T-helper 22 cell (primary cell): Measurements from ENCODE around the gene TMEM134.

Experiments used
- DNase-seq: peaks from one replicate; pipeline ENCODE4 v3.0.0-alpha.2; 2020; ENCODE audit warnings: low read depth

The TMEM134 gene

DNA sequence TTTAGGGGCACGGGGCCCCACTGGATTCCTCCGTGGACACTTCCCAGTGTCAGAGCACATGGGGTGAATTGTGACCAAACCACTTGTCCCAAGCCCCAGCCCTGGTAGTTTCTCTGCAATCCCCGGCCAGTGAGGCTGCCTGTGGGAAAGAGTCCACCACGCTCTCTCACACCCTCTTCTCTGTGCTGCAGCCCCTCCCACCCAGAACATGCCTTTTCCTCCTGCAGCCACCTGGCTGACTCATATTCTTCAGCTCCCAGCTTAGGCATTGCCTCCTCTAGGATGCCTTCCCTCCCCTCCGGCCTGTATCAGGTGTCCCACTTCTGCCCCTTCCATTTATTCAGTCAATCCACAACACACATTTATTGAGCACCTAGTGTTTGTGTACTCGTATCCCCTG is 46.2 kb downstream of the TMEM134 start:
- DNase-seq, result no peak

DNA sequence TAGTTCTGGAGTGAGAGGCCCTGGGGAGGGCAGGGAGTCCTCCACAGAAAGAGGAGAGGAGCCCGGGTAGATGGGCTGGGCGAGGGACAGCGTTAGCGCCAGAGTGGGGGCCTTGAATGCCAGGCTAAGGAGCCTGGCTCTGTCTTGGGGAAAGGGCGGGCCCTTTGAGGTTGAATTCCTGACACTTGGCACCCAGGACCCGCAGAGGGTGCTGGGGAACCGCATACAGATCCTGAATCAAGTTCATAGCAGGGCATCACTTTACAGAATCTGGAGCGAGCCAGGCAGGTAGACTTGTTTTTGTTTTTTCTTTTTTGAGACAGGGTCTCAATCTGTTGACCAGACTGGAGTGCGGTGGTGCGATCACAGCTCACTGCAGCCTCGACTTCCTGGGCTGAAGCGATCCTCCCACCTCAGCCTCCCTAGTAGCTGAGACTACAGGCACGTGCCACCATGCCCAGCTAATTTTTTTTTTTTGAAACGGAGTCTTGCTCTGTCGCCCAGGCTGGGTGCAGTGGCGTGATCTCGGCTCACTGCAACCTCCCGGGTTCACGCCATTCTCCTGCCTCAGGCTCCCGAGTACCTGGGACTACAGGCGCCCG is 47.5 kb downstream of the TMEM134 start:
- no peak for DNase-seq

DNA sequence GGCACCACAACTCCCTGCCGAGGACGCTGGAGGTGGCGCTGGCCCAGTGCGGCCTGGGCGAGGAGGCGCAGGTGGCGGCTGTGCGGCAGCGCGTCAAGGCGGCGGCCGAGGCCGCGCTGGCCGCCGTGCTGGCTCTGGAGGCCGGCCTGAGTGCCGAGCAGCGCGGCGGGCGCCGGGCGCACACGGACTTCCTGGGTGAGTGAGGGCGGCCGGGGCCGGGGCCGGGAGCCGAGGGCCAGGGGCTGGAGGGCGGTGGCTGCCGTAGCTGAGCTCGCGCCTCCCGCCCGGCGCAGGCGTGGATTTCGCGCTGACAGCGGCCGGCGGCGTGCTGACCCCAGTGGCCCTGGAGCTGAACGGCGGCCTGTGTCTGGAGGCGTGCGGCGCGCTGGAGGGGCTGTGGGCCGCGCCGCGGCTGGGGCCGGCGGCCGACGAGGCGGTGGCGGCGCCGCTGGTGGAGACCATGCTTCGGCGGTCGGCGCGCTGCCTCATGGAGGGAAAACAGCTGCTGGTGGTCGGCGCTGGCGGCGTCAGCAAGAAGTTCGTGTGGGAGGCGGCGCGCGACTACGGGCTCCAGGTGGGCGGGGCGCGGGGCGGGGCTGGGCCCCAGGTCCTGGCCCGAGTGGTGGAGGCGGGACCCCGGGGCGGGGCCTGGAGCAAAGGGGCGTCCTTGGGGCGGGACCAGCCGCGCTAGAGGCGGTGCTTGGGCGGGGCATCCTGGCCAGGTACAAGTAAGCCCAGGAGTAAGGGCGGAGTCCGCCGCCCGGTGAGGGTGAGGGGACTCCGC is 48.2 kb downstream of the TMEM134 start:
- DNase-seq, result peak; percentile 97

DNA sequence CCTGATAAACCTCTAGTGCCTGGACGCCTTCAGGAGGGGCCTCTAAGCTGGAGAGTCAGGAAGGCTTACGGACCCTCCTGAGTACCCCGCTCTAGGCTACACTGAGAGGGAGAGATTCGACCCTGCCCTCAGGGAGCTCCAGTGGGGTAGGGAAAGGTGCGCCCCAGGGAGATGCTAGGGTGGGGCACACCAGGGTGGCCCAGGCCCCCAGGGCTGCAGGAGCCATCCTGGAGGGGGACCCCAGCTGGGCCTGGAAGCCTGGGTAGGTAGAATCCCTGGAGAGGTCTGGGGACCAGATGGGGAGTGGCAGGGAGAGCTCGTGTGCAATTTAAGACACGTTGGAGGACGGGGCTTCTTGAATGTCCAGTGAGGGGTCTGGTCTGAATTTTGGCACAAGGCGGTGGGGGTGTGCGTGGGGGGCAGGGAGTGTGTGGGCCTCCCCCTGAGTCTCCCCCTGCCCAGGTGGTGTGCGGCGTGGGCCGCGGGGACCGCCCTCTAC is 48.9 kb downstream of the TMEM134 start:
- DNase-seq, result no peak

DNA sequence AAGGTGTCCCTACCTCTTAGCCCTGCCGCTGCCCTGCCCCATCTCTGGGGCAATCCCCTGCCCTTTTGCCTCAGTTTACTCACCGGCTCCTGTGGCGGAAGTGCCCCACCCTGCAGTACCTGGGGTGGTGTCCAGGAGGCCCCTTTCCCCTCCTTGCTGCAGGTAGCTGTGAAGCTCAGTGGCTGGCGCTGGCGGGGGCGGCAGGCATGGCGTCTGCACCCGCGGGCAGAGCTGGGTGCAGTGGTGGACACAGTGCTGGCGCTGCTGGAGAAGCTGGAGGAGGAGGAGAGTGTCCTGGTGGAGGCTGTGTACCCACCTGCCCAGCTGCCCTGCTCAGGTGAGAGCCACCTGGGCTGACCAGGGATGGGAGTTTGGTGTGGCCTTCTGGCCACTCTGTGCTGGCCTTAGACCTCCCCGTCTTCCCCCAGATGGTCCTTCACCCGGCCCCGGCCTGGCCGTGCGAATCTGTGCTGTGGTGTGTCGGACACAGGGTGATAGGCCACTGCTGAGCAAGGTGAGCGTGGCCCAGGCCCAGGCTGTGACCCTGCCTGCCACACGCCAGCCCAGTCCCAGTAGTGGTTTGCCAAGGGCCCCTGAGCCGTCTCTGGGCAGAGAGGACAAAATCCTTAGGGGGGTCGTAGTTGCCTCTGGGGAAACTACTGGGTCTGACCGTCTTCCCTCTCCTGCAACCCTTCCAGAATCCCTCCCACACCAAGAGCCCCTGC is 49.6 kb downstream of the TMEM134 start:
- DNase-seq, result no peak

DNA sequence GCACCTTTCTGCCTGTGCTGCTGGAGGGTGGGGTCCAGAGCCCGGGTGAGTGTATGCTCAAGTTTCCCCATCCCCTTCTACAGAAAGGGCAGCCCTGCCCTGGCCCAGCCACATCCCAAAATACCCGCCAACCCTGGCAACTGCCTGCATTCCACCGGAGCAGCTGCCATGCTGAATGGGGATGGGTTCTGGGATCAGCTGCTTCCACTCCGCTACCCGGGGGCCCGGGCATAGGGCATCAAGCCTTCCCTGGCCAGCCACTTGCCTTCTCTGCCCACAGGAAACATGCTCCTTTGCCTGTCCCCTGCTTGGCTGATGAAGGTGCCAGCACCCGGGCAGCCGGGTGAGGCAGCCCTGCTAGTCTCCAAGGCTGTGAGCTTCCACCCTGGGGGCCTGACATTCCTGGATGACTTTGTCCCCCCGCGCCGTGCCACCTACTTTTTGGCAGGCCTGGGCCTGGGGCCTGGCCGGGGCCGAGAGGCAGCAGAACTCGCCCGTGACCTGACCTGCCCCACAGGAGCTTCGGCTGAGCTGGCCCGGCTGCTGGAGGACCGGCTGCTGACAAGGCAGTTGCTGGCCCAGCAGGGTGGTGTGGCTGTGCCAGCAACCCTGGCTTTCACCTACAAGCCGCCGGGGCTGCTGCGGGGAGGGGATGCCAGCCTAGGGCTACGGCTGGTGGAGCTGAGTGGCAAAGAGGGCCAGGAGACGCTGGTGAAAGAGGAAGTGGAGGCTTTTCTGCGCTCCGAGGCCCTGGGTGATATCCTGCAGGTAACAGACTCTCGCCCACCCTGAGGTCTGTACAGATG is 50.4 kb downstream of the TMEM134 start:
- no peak for DNase-seq

DNA sequence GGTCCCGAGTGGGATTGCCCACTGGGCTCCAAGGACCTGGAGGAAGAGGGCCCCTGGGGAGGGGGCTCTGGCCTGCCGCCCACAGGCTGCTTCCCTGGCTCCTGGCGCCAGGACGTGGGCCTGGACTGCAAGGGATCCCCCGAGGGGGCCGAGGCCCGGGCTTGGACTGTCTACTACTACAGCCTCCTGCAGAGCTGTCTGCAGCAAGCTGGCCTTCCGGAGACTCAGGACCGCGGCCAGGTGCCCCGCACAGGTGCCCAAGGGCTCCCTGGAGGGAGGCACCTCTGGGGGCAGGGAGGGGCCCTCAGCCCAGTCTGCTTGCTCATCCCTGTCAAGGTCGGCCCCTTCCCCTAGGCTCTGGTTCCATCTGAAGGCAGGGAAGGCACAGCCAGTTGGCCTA is 51.6 kb downstream of the TMEM134 start:
- no peak for DNase-seq

DNA sequence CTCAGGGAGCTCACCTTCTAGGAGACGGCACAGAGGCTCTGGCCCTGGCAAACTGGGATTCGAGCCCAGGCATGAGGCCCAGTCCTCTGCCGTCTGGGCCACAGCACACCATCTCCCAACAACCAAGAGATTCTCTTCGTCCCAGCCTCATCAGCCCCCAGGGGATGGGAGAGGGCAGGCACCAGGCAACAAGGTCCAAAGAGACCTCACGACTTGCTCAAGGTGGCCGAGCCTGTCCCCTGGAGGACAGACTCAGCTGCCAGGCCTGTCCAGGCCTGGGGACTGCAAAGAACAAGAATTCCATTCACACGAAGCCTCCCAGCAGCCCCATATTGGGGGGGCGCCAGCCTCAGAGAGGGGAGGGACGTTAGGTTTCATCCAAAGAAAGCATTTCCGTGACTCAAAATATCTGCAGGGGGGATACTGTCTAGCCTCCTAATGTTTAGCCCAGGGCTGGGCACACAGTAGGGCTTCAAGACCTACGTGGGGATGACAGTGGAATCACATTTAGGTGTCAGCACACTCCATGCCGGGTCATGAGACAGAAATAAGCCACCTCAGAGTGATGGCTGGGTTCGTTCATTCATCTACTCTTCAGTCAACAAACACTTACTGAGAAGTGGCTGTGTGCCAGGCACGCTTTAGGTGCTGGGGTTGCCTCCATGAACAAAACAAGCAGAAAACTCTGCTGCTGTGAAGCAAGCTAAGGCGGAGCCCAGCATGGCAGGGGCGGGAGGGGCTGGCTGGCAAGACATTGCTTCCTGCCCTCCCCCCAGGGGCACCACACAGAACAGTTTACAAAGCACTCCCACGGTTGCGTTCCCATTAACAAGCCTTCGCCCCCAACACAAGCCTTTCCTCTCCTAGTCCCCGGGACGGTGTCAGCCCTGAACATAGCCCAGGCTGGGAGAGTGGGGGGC is 52.4 kb downstream of the TMEM134 start:
- DNase-seq, result peak; percentile 73

DNA sequence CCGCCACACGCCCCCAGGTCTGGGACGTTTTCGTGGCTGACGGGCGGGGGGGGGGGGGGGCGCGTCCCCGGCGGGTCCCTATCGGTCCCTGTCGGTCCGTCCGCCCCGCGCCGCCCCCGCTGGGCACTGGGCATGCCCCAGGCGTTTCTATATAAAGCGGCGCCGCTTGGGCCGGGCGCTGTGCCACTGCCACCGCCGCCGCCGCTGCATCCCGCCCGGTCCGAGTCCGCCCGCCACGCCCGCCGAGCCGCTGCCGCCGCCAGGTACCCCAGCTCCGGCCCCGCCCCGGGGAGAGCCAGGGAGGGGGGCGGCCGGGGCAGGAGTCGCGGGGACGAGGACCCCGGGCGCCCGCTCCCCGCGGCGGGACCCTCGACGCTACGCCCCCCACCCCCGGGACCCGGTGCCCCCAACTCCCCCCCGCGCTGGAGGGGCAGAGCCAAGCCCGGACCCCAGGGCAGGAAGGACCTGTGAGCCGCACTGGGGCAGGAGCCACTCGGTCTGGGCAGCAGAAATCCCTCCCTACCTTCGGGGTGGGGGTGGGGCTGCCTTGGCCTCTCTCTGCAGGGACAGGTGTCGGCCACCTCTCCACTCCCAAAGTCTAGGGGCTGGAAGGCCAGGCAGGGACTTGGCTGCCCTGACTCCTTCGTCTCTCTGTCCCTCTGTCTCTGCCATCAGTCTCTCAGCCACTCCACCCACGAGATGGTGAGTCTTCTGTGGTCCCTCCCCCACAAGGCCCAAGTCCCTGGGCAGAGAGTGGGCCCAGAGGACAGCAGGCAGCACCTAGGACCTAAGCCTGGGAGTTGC is 53.3 kb downstream of the TMEM134 start, which contains the start of gene CARNS1:
TSS of gene CARNS1 (plus strand) at position 178 of the 804 bp plus-strand sequence. CDS start at position 700, 522 bp downstream.
- DNase-seq, result no peak

DNA sequence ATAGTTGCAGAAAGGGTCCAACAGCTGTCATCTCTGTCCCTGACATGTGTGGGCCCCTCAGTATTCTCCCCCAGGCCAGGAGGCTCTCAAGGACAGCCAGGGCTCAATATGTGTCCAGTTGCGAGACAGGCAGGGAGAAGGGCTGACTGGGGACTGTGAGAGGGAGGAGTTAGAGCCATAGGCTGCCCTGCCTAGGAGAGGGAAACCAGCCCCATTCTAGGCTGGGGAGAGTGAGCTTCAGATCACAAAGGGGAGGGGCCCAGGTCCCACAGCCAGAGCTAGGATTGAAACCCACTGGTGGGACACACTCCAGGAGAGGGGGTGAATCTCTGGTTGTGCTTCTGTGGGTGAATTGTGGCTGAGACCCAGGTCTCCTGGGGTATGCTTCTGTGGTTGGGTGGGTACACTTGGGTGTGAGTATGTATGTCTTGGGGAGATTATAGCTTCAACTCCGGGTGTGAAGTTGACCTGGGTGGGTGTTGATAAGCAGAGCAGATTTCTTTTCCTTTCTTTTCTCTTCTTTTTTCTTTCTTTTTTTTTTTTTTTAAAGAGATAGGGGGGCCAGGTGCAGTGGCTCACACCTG is 55.7 kb downstream of the TMEM134 start:
- DNase-seq, result no peak

DNA sequence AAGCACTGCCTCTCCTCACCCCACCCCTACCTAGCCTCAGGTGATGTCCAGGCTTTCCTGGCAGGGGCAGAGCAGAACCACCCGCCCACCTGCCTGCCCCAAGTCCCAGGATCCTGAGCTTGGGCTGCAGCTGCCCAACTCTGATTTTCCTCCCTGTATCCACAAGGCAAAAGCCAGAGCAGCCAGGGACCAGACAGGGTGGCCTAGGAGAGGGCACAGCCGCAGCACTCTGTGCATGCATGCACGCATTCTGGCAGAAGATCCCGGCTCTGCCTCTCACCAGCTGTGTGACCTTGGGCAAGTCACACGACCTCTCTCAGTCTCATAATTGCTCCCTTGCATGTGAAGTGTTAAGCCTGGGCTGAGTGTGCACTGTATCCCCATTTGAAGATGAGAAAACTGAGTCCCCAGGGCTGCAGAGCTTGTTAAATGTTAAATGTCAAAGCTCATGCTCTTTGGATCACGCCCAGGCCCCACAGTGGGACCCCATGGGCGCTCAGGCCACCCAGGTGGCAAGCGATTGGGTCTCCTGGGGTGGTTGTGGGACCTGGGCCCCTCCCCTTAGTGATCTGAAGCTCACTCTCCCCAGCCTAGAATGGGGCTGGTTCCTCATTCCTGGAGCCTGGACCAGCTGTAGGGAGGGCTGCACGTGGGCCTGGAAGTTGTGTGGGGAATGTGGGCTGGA is 56.4 kb downstream of the TMEM134 start:
- no peak for DNase-seq

DNA sequence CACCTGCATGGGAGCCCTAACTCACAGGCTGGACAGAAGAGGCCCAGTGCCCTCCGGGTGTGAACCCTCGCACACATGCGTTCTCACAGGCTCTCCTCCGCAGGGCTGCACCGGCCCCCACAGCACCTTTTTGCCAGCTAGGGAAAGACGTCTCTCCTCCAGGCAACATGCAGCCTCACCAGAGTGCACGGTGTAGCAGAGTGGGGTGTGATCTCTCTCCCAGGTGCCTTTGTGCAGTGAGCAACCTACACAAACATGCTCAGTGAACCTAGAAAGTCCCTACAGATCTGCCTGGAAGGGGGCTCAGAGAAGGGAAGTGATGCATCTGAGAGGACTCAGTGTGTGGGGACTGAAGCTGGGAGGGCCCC is 57.3 kb downstream of the TMEM134 start:
- DNase-seq, result no peak
